B cell (primary cell): ENCODE data around the gene CRYGN. TPM values are rescaled to one million over a fixed set of nuclear protein-coding genes. Genes with fewer than 3 reads are reported as not detected.

Source experiments
- ATAC-seq: fragments of 200-7000 bp; cut with Tn5 transposase; one replicate; pipeline ENCODE4 v1.10.0; 2021; ENCODE audit warnings: low read depth, mild to moderate bottlenecking, moderate number of reproducible peaks, moderate library complexity
- CTCF ChIA-PET: fragments of 350-600 bp; sonication (Branson Sonifier 250); formaldehyde crosslinking; loops from one replicate; lab custom pipeline; 2021; ENCODE audit warnings: antibody characterized with exemption, inconsistent platforms; lab: Charles Lee
- POLR2A ChIA-PET: fragments of 350-600 bp; sonication (Branson Sonifier 250); formaldehyde crosslinking; loops from one replicate; lab custom pipeline; 2021; ENCODE audit warnings: antibody characterized with exemption; lab: Charles Lee
- DNase-seq: peaks from one replicate; pipeline ENCODE4 v3.0.0; 2013
- H2AFZ ChIP-seq: 2 replicates; pipeline ENCODE4 v1.6.1; 2012; ENCODE audit warnings: mild to moderate bottlenecking, low read depth, low read length; ENCODE audit not compliant: insufficient read depth, poor library complexity, severe bottlenecking
- H3K27ac ChIP-seq, 2 donors: 1 replicate in 1 of 2; 2 replicates in 1 of 2; pipeline ENCODE4 v1.5.1; 2012 to 2013; ENCODE audit warnings: low read length in 2 of 2, mild to moderate bottlenecking in 2 of 2, moderate library complexity in 1 of 2
- H3K27me3 ChIP-seq, 4 experiments: fragments of 200-600 bp in 1 of 4; sonication (generic) in 1 of 4; replicated peaks in 1 of 4; 1 replicate in 2 of 4; 2 replicates in 2 of 4; pipeline versions ENCODE4 v1.6.1 to v1.7.0; 2013 to 2016; ENCODE audit warnings: low read length in 3 of 4, mild to moderate bottlenecking in 2 of 4, mixed read lengths in 1 of 4, moderate library complexity in 1 of 4; ENCODE audit not compliant: insufficient read depth in 4 of 4, control insufficient read depth in 3 of 4; ENCODE audit errors: control extremely low read depth in 1 of 4
- H3K36me3 ChIP-seq, 2 experiments: replicated peaks in 1 of 2; 1 replicate in 1 of 2; 2 replicates in 1 of 2; pipeline versions ENCODE4 v1.6.1 to v1.7.1; 2013; ENCODE audit warnings: low read length in 1 of 2; ENCODE audit not compliant: insufficient read depth in 2 of 2, control insufficient read depth in 1 of 2; ENCODE audit errors: control extremely low read depth in 1 of 2, extremely low read depth in 1 of 2
- H3K4me1 ChIP-seq, 2 donors: fragments of 200-600 bp in 1 of 2; sonication (generic) in 1 of 2; 1 replicate in 1 of 2; 2 replicates in 1 of 2; pipeline versions ENCODE4 v1.5.1 to v1.6.1; 2013 to 2017; ENCODE audit warnings: low read length in 2 of 2; ENCODE audit not compliant: control insufficient read depth in 2 of 2, insufficient read depth in 2 of 2
- H3K4me2 ChIP-seq: replicated peaks from 2 replicates; pipeline ENCODE3; 2012; ENCODE audit warnings: mild to moderate bottlenecking, low read depth, low read length; ENCODE audit not compliant: poor library complexity, severe bottlenecking
- H3K4me3 ChIP-seq, 5 experiments: fragments of 200-600 bp in 1 of 5; sonication (generic) in 1 of 5; 1 replicate in 3 of 5; 2 replicates in 2 of 5; pipeline versions ENCODE4 v1.5.1 to v1.7.0; 2011 to 2016; ENCODE audit warnings: low read length in 4 of 5, mild to moderate bottlenecking in 4 of 5, low read depth in 2 of 5, control low read depth in 1 of 5, moderate library complexity in 1 of 5; ENCODE audit not compliant: insufficient read depth in 1 of 5; ENCODE audit errors: control extremely low read depth in 1 of 5, extremely low read depth in 1 of 5
- H3K79me2 ChIP-seq: fragments of 200-600 bp; sonication (generic); one replicate; pipeline ENCODE4 v1.6.0; 2016; ENCODE audit warnings: low read length; ENCODE audit not compliant: control insufficient read depth, insufficient read depth
- H3K9ac ChIP-seq: fragments of 200-600 bp; sonication (generic); 2 replicates; pipeline ENCODE4 v1.6.1; 2017; ENCODE audit warnings: mild to moderate bottlenecking, low read length, moderate library complexity
- H3K9me3 ChIP-seq, 3 donors: one replicate each; pipeline versions ENCODE4 v1.6.1 to v1.7.1; 2013; ENCODE audit warnings: low read length in 2 of 3; ENCODE audit not compliant: control insufficient read depth in 2 of 3, insufficient read depth in 1 of 3; ENCODE audit errors: control extremely low read depth in 1 of 3
- H4K20me1 ChIP-seq: 2 replicates; pipeline ENCODE4 v1.6.0; 2012; ENCODE audit warnings: mild to moderate bottlenecking, low read length; ENCODE audit not compliant: insufficient read depth, control insufficient read depth, poor library complexity, severe bottlenecking
- H3K27ac Mint-ChIP-seq: one replicate; pipeline ENCODE4 v1.8.0; 2021; ENCODE audit warnings: mixed read lengths
- H3K27me3 Mint-ChIP-seq: one replicate; pipeline ENCODE4 v1.8.0; 2021; ENCODE audit warnings: mixed read lengths
- H3K4me1 Mint-ChIP-seq: one replicate; pipeline ENCODE4 v1.8.0; 2021; ENCODE audit warnings: mixed read lengths
- H3K4me3 Mint-ChIP-seq: one replicate; pipeline ENCODE4 v1.8.0; 2021; ENCODE audit warnings: mixed read lengths
- H3K9me3 Mint-ChIP-seq: one replicate; pipeline ENCODE4 v1.8.0; 2022; ENCODE audit warnings: mixed read lengths; ENCODE audit not compliant: insufficient read depth
- CTCF ChIP-seq: fragments of 200-600 bp; IDR thresholded peaks from one replicate; pipeline ENCODE4 v1.8.0; 2022; ENCODE audit warnings: antibody characterized with exemption, mild to moderate bottlenecking
- EZH2 ChIP-seq: IDR thresholded peaks from 2 replicates; pipeline ENCODE4 v1.6.1; 2012; ENCODE audit warnings: borderline replicate concordance, low read depth, mild to moderate bottlenecking, moderate library complexity, low read length; ENCODE audit not compliant: insufficient read depth, poor library complexity, severe bottlenecking
- WGBS: methylation state at CpG from one replicate; pipeline ENCODE4 v1.1.5; 2013; ENCODE audit warnings: missing lambda C conversion rate; ENCODE audit not compliant: insufficient coverage; 5-methylcytosine and 5-hydroxymethylcytosine counted together
- intact Hi-C: fragments of 100-400 bp; cut with micrococcal nuclease; formaldehyde crosslinking; loops from one replicate; pipeline ENCODE4 v1.10.0; 2022
- polyA plus RNA-seq: library from polyadenylated mRNA; depleted of rRNA; stranded (reverse); fragments of >200 nt; gene quantifications from 2 replicates; pipeline ENCODE4 v1.2.3, GENCODE V29; 2012
- total RNA-seq, 2 donors: library from RNA; stranded (reverse); fragments of 120-200 nt in 1 of 2; gene quantifications; 1 replicate in 1 of 2; 2 replicates in 1 of 2; pipeline versions ENCODE4 v1.2.3 to v1.2.4, GENCODE V29; 2013 to 2022

Gene CRYGN
- total and polyA plus RNA-seq, 2 donors (not counting 1 experiment from before 2014, with no cell fraction given): not detected

- Histone ChIP-seq H3K4me1 (peaks cover 10 to 11% of the 10 kb centered on the region in 2 donors), H3K4me2 (no peak overlapping the region), H3K4me3 (no peak overlapping the region), H3K27ac (no peak overlapping the region), H2AFZ (no peak overlapping the region), H3K9ac (no peak overlapping the region), H3K9me3 (peaks cover 0 to 14% (median 0%) of the 10 kb centered on the region in 3 donors), H3K36me3 (no peaks in the 10 kb centered on the region), H3K27me3 (peaks cover 0 to 16% (median 6%) of the 10 kb centered on the region in 4 experiments), H3K79me2 (no peaks in the 10 kb centered on the region), H4K20me1 (no peaks in the 10 kb centered on the region)
- no peaks in the 10 kb centered on the region for H3K9me3 Mint-ChIP-seq
- TF ChIP-seq EZH2 (no peak), CTCF (no peak)
- ATAC-seq (no peak), DNase-seq (no peak)
- no peak overlapping the region for H3K4me3 Mint-ChIP-seq
- ChIA-PET CTCF (no interaction called here), POLR2A (no interaction called here)
- intact Hi-C loops: no loop called here
- peaks cover 24% of the 10 kb centered on the region for H3K27me3 Mint-ChIP-seq
- H3K27ac Mint-ChIP-seq: no peak overlapping the region
- H3K4me1 Mint-ChIP-seq: peaks cover 7% of the 10 kb centered on the region
- WGBS: 74% methylated on average over 13 of the region's 16 CpGs
Observed at GRCh38 chr7:151386301-151387160, 53.4 kb downstream of the CRYGN start.

GRCh38 chr7:151385626-151386300, 54.2 kb downstream of the CRYGN start:
- H3K4me2 ChIP-seq: no peak overlapping the region
- intact Hi-C loops: no loop called here
- CTCF ChIA-PET: no interaction called here
- Mint-ChIP-seq H3K27ac (no peak overlapping the region), H3K9me3 (no peaks in the 10 kb centered on the region), H3K4me3 (no peak overlapping the region), H3K27me3 (peaks cover 23% of the 10 kb centered on the region), H3K4me1 (peaks cover 11% of the 10 kb centered on the region)
- TF ChIP-seq EZH2 (no peak), CTCF (no peak)
- H3K4me1 ChIP-seq: peaks cover 12 to 16% of the 10 kb centered on the region in 2 donors
- H3K4me3 ChIP-seq: no peak overlapping the region
- WGBS: 95% methylated on average over 22 of the region's 26 CpGs
- no peaks in the 10 kb centered on the region for H3K79me2 ChIP-seq
- ATAC-seq (no peak), DNase-seq (no peak)
- H4K20me1 ChIP-seq: no peaks in the 10 kb centered on the region
- H3K9me3 ChIP-seq: peaks cover 0 to 14% (median 0%) of the 10 kb centered on the region in 3 donors
- H3K27me3 ChIP-seq: peaks cover 0 to 16% (median 6%) of the 10 kb centered on the region in 4 experiments
- no peaks in the 10 kb centered on the region for H3K36me3 ChIP-seq
- H2AFZ ChIP-seq: no peak overlapping the region
- H3K27ac ChIP-seq: no peak overlapping the region
- H3K9ac ChIP-seq: no peak overlapping the region
- POLR2A ChIA-PET: no interaction called here
